HL-60/S4 (cell line): ENCODE measurements around the gene ERMP1.
"Not testable (repeated sequence)": the region's sequence is repeated elsewhere in the genome, so short reads cannot be mapped to it uniquely, and the experiment has no call there.

Experiments
- in situ Hi-C: fragments of 300-500 bp; cut with MboI; formaldehyde crosslinking; loops from 2 replicates; pipeline ENCODE4 v1.14.3; 2022; ENCODE audit warnings: low sequenced_read_pairs

The ERMP1 gene

GRCh38 chr9:5786370-5787127 is 46.4 kb downstream of the ERMP1 start:
- in situ Hi-C loops, result no loop called here

GRCh38 chr9:5784526-5785315 is 48.2 kb downstream of the ERMP1 start:
- in situ Hi-C loops, result no loop called here

- in situ Hi-C loops, result no loop called here
These were observed 48.9 kb downstream of the ERMP1 start for GRCh38 chr9:5783982-5784381.

GRCh38 chr9:5783420-5783819 is 49.5 kb downstream of the ERMP1 start:
- in situ Hi-C loops, result not testable (repeated sequence)

GRCh38 chr9:5779705-5780218 is 53.2 kb downstream of the ERMP1 start:
- in situ Hi-C loops, result not testable (repeated sequence)

- in situ Hi-C loops, result no loop called here
These were observed 54.1 kb downstream of the ERMP1 start for GRCh38 chr9:5778805-5779204.

- in situ Hi-C loops, result no loop called here
These were observed 59.5 kb downstream of the ERMP1 start for GRCh38 chr9:5773324-5773999.

GRCh38 chr9:5767968-5768932 is 64.7 kb downstream of the ERMP1 start:
- in situ Hi-C loops, result no loop called here

GRCh38 chr9:5764130-5764868 is 68.6 kb downstream of the ERMP1 start:
- in situ Hi-C loops, result no loop called here

- in situ Hi-C loops, result no loop called here
These were observed 70.5 kb downstream of the ERMP1 start for GRCh38 chr9:5762421-5762820.

GRCh38 chr9:5760338-5760737 is 72.6 kb downstream of the ERMP1 start:
- in situ Hi-C loops, result no loop called here

GRCh38 chr9:5756633-5757032 is 76.3 kb downstream of the ERMP1 start:
- in situ Hi-C loops, result no loop called here

GRCh38 chr9:5750569-5750968 is 82.3 kb downstream of the ERMP1 start:
- in situ Hi-C loops, result no loop called here

GRCh38 chr9:5749306-5749705 is 83.6 kb downstream of the ERMP1 start:
- in situ Hi-C loops, result no loop called here

GRCh38 chr9:5748438-5748837 is 84.5 kb downstream of the ERMP1 start:
- in situ Hi-C loops, result no loop called here

GRCh38 chr9:5743109-5743508 is 89.8 kb downstream of the ERMP1 start:
- in situ Hi-C loops, result no loop called here

GRCh38 chr9:5736563-5737346 is 96.2 kb downstream of the ERMP1 start:
- in situ Hi-C loops, result no loop called here

GRCh38 chr9:5735072-5735471 is 97.8 kb downstream of the ERMP1 start:
- in situ Hi-C loops, result no loop called here
